ENCODE results near the gene SLIT2. TPM values are rescaled to one million over a fixed set of nuclear protein-coding genes. Genes with fewer than 3 reads are reported as not detected.

SLIT2 gene
- 11.5 TPM for total RNA-seq
- 9.2 TPM for polyA plus RNA-seq (ENCODE audit: insufficient read depth, low read depth, low replicate concordance)
- long read RNA-seq, donor 1, partial matches to known transcripts = 0 of 1 reads
- long read RNA-seq, donor 1, other reads (novel, unspliced or antisense) = 0 of 1 reads
- long read RNA-seq, donor 2, partial matches to known transcripts = 6 of 6 reads
- long read RNA-seq, donor 2, other reads (novel, unspliced or antisense) = 0 of 6 reads
- long read RNA-seq, donor 3, full-length matches to known transcripts = 2 of 8 reads
- long read RNA-seq, donor 3, partial matches to known transcripts = 6 of 8 reads
- long read RNA-seq, donor 3, other reads (novel, unspliced or antisense) = 0 of 8 reads
- long read RNA-seq, donor 4, partial matches to known transcripts = 0 of 1 reads
- long read RNA-seq, donor 4, other reads (novel, unspliced or antisense) = 0 of 1 reads
- long read RNA-seq, donor 5, partial matches to known transcripts = 5 of 5 reads
- long read RNA-seq, donor 5, other reads (novel, unspliced or antisense) = 0 of 5 reads
- long read RNA-seq, donor 6, partial matches to known transcripts = 0 of 2 reads
- long read RNA-seq, donor 6, other reads (novel, unspliced or antisense) = 0 of 2 reads
- long read RNA-seq, donor 7, partial matches to known transcripts = 3 of 4 reads
- long read RNA-seq, donor 7, other reads (novel, unspliced or antisense) = 1 of 4 reads
- long read RNA-seq, donor 8 = 0 reads
- long read RNA-seq, donor 9 = 0 reads
- long read RNA-seq, donor 10, partial matches to known transcripts = 0 of 1 reads
- long read RNA-seq, donor 10, other reads (novel, unspliced or antisense) = 0 of 1 reads

- FAIRE-seq (no peak), DNase-seq (peak; percentile 92 to 95 (median 92))
- TF ChIP-seq CTCF (IDR thresholded peaks at IDR 0.05; ENCODE audit: borderline replicate concordance, extremely low read depth, insufficient read depth) = no peak
- Histone ChIP-seq H3K4me3 (ENCODE audit: low read length in 3 of 3) (peak within 1 kb of the TSS; percentile 67 to 84 (median 74)), H3K36me3 (ENCODE audit: control insufficient read depth in 2 of 3, insufficient read depth in 3 of 3, low read length in 3 of 3) (no peaks in the 10 kb centered on the region), H3K27me3 (ENCODE audit: control insufficient read depth, insufficient read depth, low read length) (no peaks in the 10 kb centered on the region), H3K9ac (ENCODE audit: low read length in 3 of 3) (peak within 1 kb of the TSS; percentile 19 to 78 (median 57)), H3K27ac (ENCODE audit: low read depth in 2 of 2, low read length in 2 of 2) (peak within 1 kb of the TSS; percentile 63 to 64), H3K9me3 (ENCODE audit: control insufficient read depth in 2 of 3, insufficient read depth in 1 of 3, low read length in 3 of 3) (no peaks in the 10 kb centered on the region), H3K4me1 (ENCODE audit: control insufficient read depth in 2 of 3, insufficient read depth in 2 of 3, low read depth in 1 of 3, low read length in 3 of 3) (peaks cover 0 to 3% (median 2%) of the 10 kb centered on the region in 3 donors)
- intact Hi-C loops (cut with DNase I) = no loop called here
Observed at GRCh38 chr4:20251796-20252655, at the start of gene SLIT2. SLIT2 (plus strand) TSS chr4:20251905; CDS start chr4:20253816, 1,911 bp downstream.

- FAIRE-seq = no peak
- no peak for TF ChIP-seq CTCF (IDR thresholded peaks at IDR 0.05; ENCODE audit: borderline replicate concordance, extremely low read depth, insufficient read depth)
- H3K9ac ChIP-seq (ENCODE audit: low read length in 3 of 3) = no peak overlapping the region
- H3K27ac ChIP-seq (ENCODE audit: low read depth in 2 of 2, low read length in 2 of 2) = no peak overlapping the region
- intact Hi-C loops (cut with DNase I) = no loop called here
- H3K36me3 ChIP-seq (ENCODE audit: control insufficient read depth in 2 of 3, insufficient read depth in 3 of 3, low read length in 3 of 3) = no peaks in the 10 kb centered on the region
- DNase-seq = peak in 2 of 5 donors; percentile 6 to 23
- no peaks in the 10 kb centered on the region for H3K27me3 ChIP-seq (ENCODE audit: control insufficient read depth, insufficient read depth, low read length)
- H3K4me3 ChIP-seq (ENCODE audit: low read length in 3 of 3) = no peak overlapping the region
- no peaks in the 10 kb centered on the region for H3K9me3 ChIP-seq (ENCODE audit: control insufficient read depth in 2 of 3, insufficient read depth in 1 of 3, low read length in 3 of 3)
- H3K4me1 ChIP-seq (ENCODE audit: control insufficient read depth in 2 of 3, insufficient read depth in 2 of 3, low read depth in 1 of 3, low read length in 3 of 3) = no peaks in the 10 kb centered on the region
Observed at GRCh38 chr4:20203508-20203907, 48.2 kb upstream of the SLIT2 start.

- Histone ChIP-seq H3K9ac (ENCODE audit: low read length in 3 of 3) (no peak overlapping the region), H3K27ac (ENCODE audit: low read depth in 2 of 2, low read length in 2 of 2) (no peak overlapping the region), H3K4me1 (ENCODE audit: control insufficient read depth in 2 of 3, insufficient read depth in 2 of 3, low read depth in 1 of 3, low read length in 3 of 3) (no peaks in the 10 kb centered on the region), H3K9me3 (ENCODE audit: control insufficient read depth in 2 of 3, insufficient read depth in 1 of 3, low read length in 3 of 3) (no peaks in the 10 kb centered on the region), H3K27me3 (ENCODE audit: control insufficient read depth, insufficient read depth, low read length) (no peaks in the 10 kb centered on the region), H3K36me3 (ENCODE audit: control insufficient read depth in 2 of 3, insufficient read depth in 3 of 3, low read length in 3 of 3) (no peaks in the 10 kb centered on the region), H3K4me3 (ENCODE audit: low read length in 3 of 3) (no peak overlapping the region)
- no peak for TF ChIP-seq CTCF (IDR thresholded peaks at IDR 0.05; ENCODE audit: borderline replicate concordance, extremely low read depth, insufficient read depth)
- intact Hi-C loops (cut with DNase I) = no loop called here
- DNase-seq = no peak
- no peak for FAIRE-seq
Observed at GRCh38 chr4:20217521-20217920, 34.2 kb upstream of the SLIT2 start.
